WTC11 (cell line): Measurements from ENCODE around the gene CABLES1. TPM values are rescaled to one million over a fixed set of nuclear protein-coding genes. Genes with fewer than 3 reads are reported as not detected.

Experiments used
- ATAC-seq: fragments of 200-7000 bp; cut with Tn5 transposase; 2 replicates; pipeline ENCODE4 v1.10.0; 2021; ENCODE audit warnings: mild to moderate bottlenecking, moderate library complexity
- CTCF ChIA-PET: fragments of 300-600 bp; sonication (Branson Sonifier 250); formaldehyde crosslinking; loops from one replicate; lab custom pipeline; 2021; ENCODE audit warnings: antibody characterized with exemption; lab: Charles Lee
- POLR2A ChIA-PET: fragments of 350-600 bp; sonication (Branson Sonifier 250); formaldehyde crosslinking; loops from one replicate; lab custom pipeline; 2021; ENCODE audit warnings: antibody characterized with exemption; lab: Charles Lee
- DNase-seq: peaks from one replicate; pipeline ENCODE4 v3.0.0; 2021; ENCODE audit warnings: low spot score
- H3K27ac Mint-ChIP-seq: 2 replicates; pipeline ENCODE4 v1.8.0; 2021; ENCODE audit warnings: mixed read lengths
- H3K27me3 Mint-ChIP-seq: 2 replicates; pipeline ENCODE4 v1.8.0; 2021; ENCODE audit warnings: low read depth, mild to moderate bottlenecking, moderate library complexity, mixed read lengths
- H3K36me3 Mint-ChIP-seq: 2 replicates; pipeline ENCODE4 v1.8.0; 2021; ENCODE audit warnings: mixed read lengths
- H3K4me1 Mint-ChIP-seq: 2 replicates; pipeline ENCODE4 v1.8.0; 2022; ENCODE audit warnings: mixed read lengths
- H3K4me3 Mint-ChIP-seq: 2 replicates; pipeline ENCODE4 v1.8.0; 2021; ENCODE audit warnings: mild to moderate bottlenecking, moderate library complexity, mixed read lengths
- H3K9me3 Mint-ChIP-seq: 2 replicates; pipeline ENCODE4 v1.8.0; 2021; ENCODE audit warnings: mixed read lengths
- ATF6 ChIP-seq: sonication (generic); formaldehyde crosslinking; IDR thresholded peaks from 2 replicates; pipeline ENCODE4 v1.8.1; 2023; ENCODE audit warnings: mild to moderate bottlenecking, missing genetic modification reagents
- EMX1 ChIP-seq: fragments of 250-450 bp; sonication (Bioruptor Pico); IDR thresholded peaks from 2 replicates; pipeline ENCODE4 v1.8.0; 2021; ENCODE audit warnings: mild to moderate bottlenecking
- GRHL2 ChIP-seq: fragments of 250-450 bp; sonication (Bioruptor Pico); IDR thresholded peaks from 2 replicates; pipeline ENCODE4 v1.8.0; 2022; ENCODE audit warnings: mild to moderate bottlenecking, moderate library complexity; ENCODE audit not compliant: insufficient replicate concordance, severe bottlenecking
- GTF2I ChIP-seq: fragments of 250-450 bp; sonication (Bioruptor Pico); conservative IDR thresholded peaks from 2 replicates; pipeline ENCODE4 v1.4.0; 2021; ENCODE audit warnings: mild to moderate bottlenecking
- NFE2L1 ChIP-seq: sonication (generic); formaldehyde crosslinking; IDR thresholded peaks from 2 replicates; pipeline ENCODE4 v1.8.1; 2023; ENCODE audit warnings: missing genetic modification reagents
- NFYB ChIP-seq: sonication (generic); formaldehyde crosslinking; conservative IDR thresholded peaks from 2 replicates; pipeline ENCODE4 v1.8.0; 2022; ENCODE audit warnings: low read depth, missing genetic modification reagents
- NR3C1 ChIP-seq: sonication (generic); formaldehyde crosslinking; conservative IDR thresholded peaks from 2 replicates; pipeline ENCODE4 v1.8.1; 2023; ENCODE audit warnings: low read depth, mild to moderate bottlenecking, missing genetic modification reagents
- PRDM15 ChIP-seq: sonication (generic); formaldehyde crosslinking; IDR thresholded peaks from 2 replicates; pipeline ENCODE4 v1.8.0; 2022; ENCODE audit warnings: missing genetic modification reagents
- TP53 ChIP-seq: sonication (generic); formaldehyde crosslinking; IDR thresholded peaks from 2 replicates; pipeline ENCODE4 v1.8.1; 2023; ENCODE audit warnings: mild to moderate bottlenecking, missing genetic modification reagents
- USF2 ChIP-seq: sonication (generic); formaldehyde crosslinking; IDR thresholded peaks from 2 replicates; pipeline ENCODE4 v1.8.1; 2023; ENCODE audit warnings: mild to moderate bottlenecking, missing genetic modification reagents, moderate library complexity
- ZNF219 ChIP-seq: sonication (generic); formaldehyde crosslinking; IDR thresholded peaks from 2 replicates; pipeline ENCODE4 v1.8.0; 2023; ENCODE audit warnings: missing genetic modification reagents, mild to moderate bottlenecking, borderline replicate concordance
- ZNF396 ChIP-seq: fragments of 250-450 bp; sonication (Bioruptor Pico); IDR thresholded peaks from 2 replicates; pipeline ENCODE4 v1.8.0; 2021; ENCODE audit warnings: mild to moderate bottlenecking, moderate library complexity, borderline replicate concordance
- total RNA-seq: library from RNA; stranded (reverse); gene quantifications from 3 replicates; pipeline ENCODE4 v1.2.3, GENCODE V29; 2021
- TF ChIP-seq, protein P1 (sequence below): fragments of 200-600 bp; IDR thresholded peaks from 2 replicates; pipeline ENCODE4 v1.8.0; 2022; ENCODE audit warnings: antibody characterized with exemption
- TF ChIP-seq, protein P2 (sequence below): sonication (generic); formaldehyde crosslinking; IDR thresholded peaks from 2 replicates; pipeline ENCODE4 v1.8.1; 2022; ENCODE audit warnings: mild to moderate bottlenecking, moderate library complexity, missing genetic modification reagents
- TF ChIP-seq, protein P3 (sequence below): sonication (generic); formaldehyde crosslinking; IDR thresholded peaks from 2 replicates; pipeline ENCODE4 v1.8.0; 2022; ENCODE audit warnings: mild to moderate bottlenecking, missing genetic modification reagents
- TF ChIP-seq, protein P4 (sequence below): sonication (generic); formaldehyde crosslinking; IDR thresholded peaks from 2 replicates; pipeline ENCODE4 v1.8.0; 2023; ENCODE audit warnings: mild to moderate bottlenecking, missing genetic modification reagents
- TF ChIP-seq, protein P5 (sequence below): sonication (generic); formaldehyde crosslinking; IDR thresholded peaks from 2 replicates; pipeline ENCODE4 v1.8.1; 2023; ENCODE audit warnings: mild to moderate bottlenecking, missing genetic modification reagents, borderline replicate concordance

CABLES1 gene
- total RNA-seq, 1 experiment from 2014 or later = 17.0 TPM

DNA sequence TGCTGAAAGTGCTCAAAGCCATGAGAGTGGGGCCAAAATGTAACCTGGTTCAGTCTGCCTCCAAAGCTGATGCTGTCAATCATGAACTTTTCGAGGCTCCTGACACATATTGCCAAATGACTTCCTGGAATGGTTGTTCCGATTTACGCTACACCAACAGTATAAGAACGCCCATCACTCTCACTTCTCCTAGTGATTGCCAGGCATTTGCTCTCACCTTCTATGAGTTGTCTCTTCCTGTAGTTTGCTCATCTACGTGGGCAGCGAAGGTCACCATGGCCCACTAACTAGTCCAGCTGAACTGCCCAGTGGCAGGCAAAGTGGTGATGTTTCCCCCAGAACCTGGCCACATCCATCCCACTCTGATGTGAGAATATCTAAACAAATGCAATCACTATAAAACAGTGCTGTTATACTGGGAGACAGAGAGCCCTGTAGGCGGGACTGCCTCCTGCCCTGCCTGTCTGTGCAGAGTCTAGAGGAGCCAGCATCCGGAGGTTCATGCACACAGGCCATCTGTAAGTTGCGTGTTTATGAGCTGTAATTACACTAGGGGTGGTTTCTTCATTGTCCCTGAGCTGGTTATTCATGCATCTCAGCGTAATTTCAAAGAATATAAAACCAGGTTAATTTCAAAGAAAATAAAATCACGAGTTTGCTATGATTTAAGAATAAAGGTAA lies 8.8 kb upstream of the CABLES1 start:
- no peak overlapping the region for H3K4me3 Mint-ChIP-seq
- H3K27me3 Mint-ChIP-seq = peaks cover 4% of the 10 kb centered on the region; the same call in 1 of the 2 replicates
- no peaks in the 10 kb centered on the region for H3K9me3 Mint-ChIP-seq
- no peak overlapping the region for H3K27ac Mint-ChIP-seq
- no peaks in the 10 kb centered on the region for H3K36me3 Mint-ChIP-seq
- ATAC-seq (no peak), DNase-seq (no peak)
- peaks cover 27% of the 10 kb centered on the region for H3K4me1 Mint-ChIP-seq
- TF ChIP-seq, protein P1, sequence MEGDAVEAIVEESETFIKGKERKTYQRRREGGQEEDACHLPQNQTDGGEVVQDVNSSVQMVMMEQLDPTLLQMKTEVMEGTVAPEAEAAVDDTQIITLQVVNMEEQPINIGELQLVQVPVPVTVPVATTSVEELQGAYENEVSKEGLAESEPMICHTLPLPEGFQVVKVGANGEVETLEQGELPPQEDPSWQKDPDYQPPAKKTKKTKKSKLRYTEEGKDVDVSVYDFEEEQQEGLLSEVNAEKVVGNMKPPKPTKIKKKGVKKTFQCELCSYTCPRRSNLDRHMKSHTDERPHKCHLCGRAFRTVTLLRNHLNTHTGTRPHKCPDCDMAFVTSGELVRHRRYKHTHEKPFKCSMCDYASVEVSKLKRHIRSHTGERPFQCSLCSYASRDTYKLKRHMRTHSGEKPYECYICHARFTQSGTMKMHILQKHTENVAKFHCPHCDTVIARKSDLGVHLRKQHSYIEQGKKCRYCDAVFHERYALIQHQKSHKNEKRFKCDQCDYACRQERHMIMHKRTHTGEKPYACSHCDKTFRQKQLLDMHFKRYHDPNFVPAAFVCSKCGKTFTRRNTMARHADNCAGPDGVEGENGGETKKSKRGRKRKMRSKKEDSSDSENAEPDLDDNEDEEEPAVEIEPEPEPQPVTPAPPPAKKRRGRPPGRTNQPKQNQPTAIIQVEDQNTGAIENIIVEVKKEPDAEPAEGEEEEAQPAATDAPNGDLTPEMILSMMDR = no peak
- TF ChIP-seq NFE2L1 (CRISPR knock-in tag) (no peak), ATF6 (CRISPR knock-in tag) (no peak), GTF2I (CRISPR knock-in tag) (no peak), EMX1 (no peak)
- TF ChIP-seq, protein P2, sequence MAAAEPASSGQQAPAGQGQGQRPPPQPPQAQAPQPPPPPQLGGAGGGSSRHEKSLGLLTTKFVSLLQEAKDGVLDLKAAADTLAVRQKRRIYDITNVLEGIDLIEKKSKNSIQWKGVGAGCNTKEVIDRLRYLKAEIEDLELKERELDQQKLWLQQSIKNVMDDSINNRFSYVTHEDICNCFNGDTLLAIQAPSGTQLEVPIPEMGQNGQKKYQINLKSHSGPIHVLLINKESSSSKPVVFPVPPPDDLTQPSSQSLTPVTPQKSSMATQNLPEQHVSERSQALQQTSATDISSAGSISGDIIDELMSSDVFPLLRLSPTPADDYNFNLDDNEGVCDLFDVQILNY (CRISPR knock-in tag) = no peak
- TF ChIP-seq, protein P3, sequence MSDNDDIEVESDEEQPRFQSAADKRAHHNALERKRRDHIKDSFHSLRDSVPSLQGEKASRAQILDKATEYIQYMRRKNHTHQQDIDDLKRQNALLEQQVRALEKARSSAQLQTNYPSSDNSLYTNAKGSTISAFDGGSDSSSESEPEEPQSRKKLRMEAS (CRISPR knock-in tag) = no peak
- POLR2A ChIA-PET = no interaction called here
- CTCF ChIA-PET = interaction anchor here (1.0 to 1.6 kb wide), 3 partner anchors 81 to 95 kb away, joined by 3 to 5 read pairs (median 3); no protein-coding TSS in a partner anchor

- Mint-ChIP-seq H3K27me3 (no peaks in the 10 kb centered on the region), H3K27ac (no peak overlapping the region), H3K4me1 (peaks cover 27% of the 10 kb centered on the region), H3K9me3 (no peaks in the 10 kb centered on the region), H3K4me3 (no peak overlapping the region), H3K36me3 (no peaks in the 10 kb centered on the region)
- POLR2A ChIA-PET = no interaction called here
- ATAC-seq (no peak), DNase-seq (no peak)
- CTCF ChIA-PET = interaction anchor here (1.2 to 1.6 kb wide), 2 partner anchors 81 to 84 kb away, joined by 3 to 5 read pairs; no protein-coding TSS in a partner anchor
- TF ChIP-seq, protein P4, sequence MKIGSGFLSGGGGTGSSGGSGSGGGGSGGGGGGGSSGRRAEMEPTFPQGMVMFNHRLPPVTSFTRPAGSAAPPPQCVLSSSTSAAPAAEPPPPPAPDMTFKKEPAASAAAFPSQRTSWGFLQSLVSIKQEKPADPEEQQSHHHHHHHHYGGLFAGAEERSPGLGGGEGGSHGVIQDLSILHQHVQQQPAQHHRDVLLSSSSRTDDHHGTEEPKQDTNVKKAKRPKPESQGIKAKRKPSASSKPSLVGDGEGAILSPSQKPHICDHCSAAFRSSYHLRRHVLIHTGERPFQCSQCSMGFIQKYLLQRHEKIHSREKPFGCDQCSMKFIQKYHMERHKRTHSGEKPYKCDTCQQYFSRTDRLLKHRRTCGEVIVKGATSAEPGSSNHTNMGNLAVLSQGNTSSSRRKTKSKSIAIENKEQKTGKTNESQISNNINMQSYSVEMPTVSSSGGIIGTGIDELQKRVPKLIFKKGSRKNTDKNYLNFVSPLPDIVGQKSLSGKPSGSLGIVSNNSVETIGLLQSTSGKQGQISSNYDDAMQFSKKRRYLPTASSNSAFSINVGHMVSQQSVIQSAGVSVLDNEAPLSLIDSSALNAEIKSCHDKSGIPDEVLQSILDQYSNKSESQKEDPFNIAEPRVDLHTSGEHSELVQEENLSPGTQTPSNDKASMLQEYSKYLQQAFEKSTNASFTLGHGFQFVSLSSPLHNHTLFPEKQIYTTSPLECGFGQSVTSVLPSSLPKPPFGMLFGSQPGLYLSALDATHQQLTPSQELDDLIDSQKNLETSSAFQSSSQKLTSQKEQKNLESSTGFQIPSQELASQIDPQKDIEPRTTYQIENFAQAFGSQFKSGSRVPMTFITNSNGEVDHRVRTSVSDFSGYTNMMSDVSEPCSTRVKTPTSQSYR (CRISPR knock-in tag) = no peak
- TF ChIP-seq USF2 (CRISPR knock-in tag) (no peak), ZNF396 (no peak), GRHL2 (no peak), NFYB (no peak), TP53 (CRISPR knock-in tag) (no peak), PRDM15 (no peak), NR3C1 (CRISPR knock-in tag) (no peak), ZNF219 (CRISPR knock-in tag) (no peak)
- TF ChIP-seq, protein P5, sequence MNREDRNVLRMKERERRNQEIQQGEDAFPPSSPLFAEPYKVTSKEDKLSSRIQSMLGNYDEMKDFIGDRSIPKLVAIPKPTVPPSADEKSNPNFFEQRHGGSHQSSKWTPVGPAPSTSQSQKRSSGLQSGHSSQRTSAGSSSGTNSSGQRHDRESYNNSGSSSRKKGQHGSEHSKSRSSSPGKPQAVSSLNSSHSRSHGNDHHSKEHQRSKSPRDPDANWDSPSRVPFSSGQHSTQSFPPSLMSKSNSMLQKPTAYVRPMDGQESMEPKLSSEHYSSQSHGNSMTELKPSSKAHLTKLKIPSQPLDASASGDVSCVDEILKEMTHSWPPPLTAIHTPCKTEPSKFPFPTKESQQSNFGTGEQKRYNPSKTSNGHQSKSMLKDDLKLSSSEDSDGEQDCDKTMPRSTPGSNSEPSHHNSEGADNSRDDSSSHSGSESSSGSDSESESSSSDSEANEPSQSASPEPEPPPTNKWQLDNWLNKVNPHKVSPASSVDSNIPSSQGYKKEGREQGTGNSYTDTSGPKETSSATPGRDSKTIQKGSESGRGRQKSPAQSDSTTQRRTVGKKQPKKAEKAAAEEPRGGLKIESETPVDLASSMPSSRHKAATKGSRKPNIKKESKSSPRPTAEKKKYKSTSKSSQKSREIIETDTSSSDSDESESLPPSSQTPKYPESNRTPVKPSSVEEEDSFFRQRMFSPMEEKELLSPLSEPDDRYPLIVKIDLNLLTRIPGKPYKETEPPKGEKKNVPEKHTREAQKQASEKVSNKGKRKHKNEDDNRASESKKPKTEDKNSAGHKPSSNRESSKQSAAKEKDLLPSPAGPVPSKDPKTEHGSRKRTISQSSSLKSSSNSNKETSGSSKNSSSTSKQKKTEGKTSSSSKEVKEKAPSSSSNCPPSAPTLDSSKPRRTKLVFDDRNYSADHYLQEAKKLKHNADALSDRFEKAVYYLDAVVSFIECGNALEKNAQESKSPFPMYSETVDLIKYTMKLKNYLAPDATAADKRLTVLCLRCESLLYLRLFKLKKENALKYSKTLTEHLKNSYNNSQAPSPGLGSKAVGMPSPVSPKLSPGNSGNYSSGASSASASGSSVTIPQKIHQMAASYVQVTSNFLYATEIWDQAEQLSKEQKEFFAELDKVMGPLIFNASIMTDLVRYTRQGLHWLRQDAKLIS = no peak
Measured at GRCh38 chr18:23127090-23127489, 8.2 kb upstream of the CABLES1 start.
